NCI-H2081 treated with DMSO at 0.1 percent for 48 hours (cell line): ENCODE measurements around the gene ERN1.

ENCODE experiments used
- DNase-seq: peaks from one replicate; lab custom pipeline; 2025; lab: John Stamatoyannopoulos, UW

Gene ERN1

DNA sequence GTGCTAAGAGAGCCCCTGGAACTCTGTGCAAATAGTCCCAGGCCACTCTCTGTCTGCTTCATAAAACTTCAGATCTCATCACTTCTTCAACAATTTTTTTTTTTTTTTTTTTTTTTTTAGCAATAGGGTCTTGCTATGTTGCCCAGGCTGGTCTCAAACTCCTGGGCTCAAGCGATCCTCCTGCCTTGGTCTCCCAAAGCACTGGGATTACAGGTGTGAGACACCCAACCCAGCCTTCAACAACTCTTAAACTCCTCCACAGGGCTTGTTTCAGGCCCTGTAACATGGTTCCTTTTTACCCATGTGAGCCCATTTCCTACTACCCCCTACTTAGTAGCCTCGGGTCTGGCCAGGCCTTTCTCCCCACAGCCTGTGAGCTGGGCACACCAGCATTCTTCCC, 70.2 kb downstream of the ERN1 start:
- DNase-seq, result no peak

- DNase-seq, result no peak
Measured at GRCh38 chr17:64058621-64059020, 71.3 kb downstream of the ERN1 start.

GRCh38 chr17:64057701-64058263, 72.2 kb downstream of the ERN1 start:
- DNase-seq, result no peak

DNA sequence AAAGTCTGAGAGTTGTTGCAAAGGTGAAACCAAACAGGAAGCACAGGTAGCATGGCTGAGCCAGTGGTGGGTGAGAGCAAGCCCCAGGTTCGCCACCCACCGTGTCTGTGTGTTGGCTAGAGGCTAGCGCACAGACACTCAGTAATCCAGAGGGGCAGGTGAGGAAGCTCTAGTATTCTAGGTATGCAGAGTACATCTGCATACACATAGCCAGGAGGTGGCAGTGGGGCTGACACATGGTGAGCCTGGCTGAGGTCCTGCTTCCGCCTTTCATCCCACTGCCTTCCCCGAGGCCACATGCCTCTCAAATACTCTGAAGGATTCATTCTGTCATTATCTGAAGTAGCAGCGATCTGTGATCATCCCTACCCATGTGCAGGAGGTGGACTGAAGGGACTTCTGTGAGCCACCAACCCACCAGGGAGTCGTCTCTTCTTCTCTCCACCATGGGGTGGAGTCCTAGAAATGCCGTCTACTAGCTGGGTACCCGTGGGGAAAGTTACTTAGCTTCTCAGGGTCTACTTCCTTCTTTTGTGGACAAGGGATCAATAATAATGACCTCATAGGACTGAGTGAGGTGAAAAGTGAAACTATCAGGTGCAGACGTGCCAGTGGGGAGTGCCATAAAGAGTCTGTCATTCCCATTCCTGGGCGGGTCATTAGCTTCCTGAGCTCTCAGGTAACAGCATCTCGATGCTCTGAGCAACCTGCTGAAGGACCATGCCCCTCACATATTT, 73.5 kb downstream of the ERN1 start:
- no peak for DNase-seq

- DNase-seq, result no peak
Measured at GRCh38 chr17:64055183-64056142, 74.5 kb downstream of the ERN1 start.

- DNase-seq, result no peak
Measured at GRCh38 chr17:64054304-64054703, 75.6 kb downstream of the ERN1 start.

GRCh38 chr17:64053101-64053500, 76.8 kb downstream of the ERN1 start:
- DNase-seq, result no peak

DNA sequence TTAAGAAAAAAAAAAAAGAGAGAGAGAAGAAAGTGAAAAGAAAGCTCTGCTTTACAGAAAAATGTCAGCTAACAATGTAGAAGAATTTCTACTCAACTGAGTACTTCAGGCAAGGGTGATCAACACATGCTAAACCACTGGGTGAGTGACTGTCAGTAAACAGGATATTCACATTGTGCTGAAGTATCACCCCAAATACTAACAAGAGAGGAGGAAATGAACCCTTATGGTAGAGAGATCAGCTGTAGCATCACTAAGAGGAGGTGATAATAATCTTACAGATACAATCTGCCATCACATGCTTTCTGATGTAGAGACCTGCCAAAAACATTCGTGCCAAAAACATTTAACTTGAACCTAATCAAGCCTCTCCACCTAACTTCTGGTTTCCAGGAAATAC, 78.8 kb downstream of the ERN1 start:
- DNase-seq, result no peak

- no peak for DNase-seq
Measured at GRCh38 chr17:64048805-64049204, 81.1 kb downstream of the ERN1 start.

GRCh38 chr17:64045176-64045575, 84.8 kb downstream of the ERN1 start:
- DNase-seq, result no peak

- DNase-seq, result no peak
Measured at GRCh38 chr17:64042700-64043485, 87.1 kb downstream of the ERN1 start.

DNA sequence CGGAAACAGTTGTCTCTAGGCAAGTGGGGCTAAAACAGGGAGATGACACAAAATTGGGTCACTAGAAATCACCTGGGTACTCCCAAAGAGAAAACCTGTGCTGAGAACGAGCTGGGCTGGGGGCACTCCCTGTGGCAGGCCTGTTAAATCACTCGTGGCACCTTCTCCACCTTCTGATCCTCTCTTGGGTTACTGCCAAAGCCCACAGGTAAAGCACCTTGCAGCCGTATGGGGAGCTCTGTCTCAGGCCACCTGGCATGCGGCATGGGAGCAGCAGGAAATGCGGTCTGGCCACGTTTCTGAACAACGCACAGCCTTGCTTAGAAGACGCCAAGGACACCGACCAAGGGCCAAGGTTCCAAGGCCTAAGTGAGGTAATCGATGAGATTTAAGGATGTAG, 88.0 kb downstream of the ERN1 start:
- no peak for DNase-seq

DNA sequence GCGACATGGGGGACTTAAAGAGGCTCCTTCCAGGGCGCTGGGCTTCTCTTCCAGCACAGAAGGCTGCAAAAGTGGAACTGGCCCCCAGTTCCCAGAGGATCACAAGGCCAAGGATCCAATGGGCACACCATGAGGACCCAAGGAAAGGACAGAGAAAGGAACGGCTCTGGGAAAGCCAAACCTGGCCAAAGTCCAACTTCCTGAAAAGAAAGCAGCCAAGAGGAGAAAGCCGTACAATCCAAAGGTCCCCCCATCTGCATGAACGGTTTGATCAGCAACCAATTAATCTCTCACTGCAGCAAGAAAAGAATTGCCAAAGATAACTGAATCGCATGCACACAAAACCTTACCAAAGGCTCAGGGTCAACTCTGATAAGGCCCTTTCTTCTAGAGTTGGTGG, 89.7 kb downstream of the ERN1 start:
- DNase-seq, result no peak

DNA sequence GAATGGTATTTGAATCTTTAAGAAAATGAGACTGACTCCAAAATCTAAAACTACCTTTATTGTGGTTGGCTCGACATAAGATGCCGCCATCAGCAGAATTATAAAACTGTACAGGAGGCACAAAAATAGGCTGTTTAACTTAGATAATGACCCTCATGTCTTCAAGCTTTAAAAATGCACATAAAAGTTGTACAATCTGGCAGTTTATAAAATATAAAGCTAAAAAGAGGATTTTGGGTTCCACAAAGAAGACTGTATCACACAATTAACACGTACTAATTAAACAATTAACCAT, 90.9 kb downstream of the ERN1 start:
- DNase-seq, result no peak

DNA sequence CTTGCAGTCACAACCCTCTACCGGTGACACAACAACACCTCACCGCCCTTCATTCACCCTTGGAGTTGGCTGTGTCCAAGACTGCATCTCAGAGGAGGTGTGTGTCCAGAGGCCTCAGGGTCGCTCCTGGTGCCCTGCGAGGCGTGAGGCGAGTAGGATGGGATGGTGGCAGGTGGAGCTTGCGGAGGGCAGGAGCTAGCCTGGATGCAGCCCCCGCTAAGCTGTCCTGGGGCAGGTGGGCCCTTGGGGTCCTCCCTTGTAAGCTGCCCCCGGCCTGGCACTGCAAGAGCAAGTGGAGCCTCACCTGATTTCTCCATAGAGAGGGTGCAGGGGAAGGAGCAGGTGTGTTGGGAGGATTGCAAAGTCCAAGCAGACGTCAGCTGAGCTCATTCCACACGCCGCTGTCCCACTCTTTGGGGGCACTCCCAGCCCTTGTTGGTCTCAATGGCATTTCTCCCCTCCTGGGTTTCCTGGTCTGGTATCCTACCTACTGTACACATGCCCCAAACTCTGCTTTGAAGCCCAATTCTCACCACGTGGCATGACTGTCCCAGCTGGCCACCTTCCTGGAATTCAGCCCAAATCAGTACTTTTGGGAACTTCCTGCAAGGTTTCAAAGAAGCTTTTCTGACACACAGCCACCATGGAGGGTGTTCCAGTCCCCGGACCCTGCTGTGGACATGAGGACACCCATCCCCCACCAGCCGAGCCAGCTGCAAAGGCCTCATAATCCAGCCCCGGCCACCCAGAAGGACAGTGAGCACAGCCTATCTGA, 91.4 kb downstream of the ERN1 start:
- no peak for DNase-seq

- no peak for DNase-seq
Measured at GRCh38 chr17:64037802-64038201, 92.1 kb downstream of the ERN1 start.

DNA sequence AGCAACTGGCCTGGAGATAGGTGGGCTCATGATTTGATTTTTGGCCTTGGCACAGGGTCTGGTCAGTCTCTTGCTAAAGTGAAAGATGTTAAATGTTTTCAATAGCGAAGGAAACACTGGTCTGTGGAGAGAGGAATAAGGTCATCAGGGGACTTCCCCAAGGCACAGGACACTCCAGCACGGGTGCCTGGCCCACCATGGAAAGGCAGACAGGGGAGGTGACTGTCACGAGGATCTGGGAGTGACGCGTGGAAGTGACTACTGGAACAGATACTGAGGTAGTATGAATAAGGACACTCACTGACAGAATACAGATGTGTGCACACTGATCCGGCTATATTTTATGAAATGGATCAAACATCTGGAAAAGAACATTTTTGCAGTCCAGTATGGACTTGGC, 92.8 kb downstream of the ERN1 start:
- DNase-seq, result no peak

DNA sequence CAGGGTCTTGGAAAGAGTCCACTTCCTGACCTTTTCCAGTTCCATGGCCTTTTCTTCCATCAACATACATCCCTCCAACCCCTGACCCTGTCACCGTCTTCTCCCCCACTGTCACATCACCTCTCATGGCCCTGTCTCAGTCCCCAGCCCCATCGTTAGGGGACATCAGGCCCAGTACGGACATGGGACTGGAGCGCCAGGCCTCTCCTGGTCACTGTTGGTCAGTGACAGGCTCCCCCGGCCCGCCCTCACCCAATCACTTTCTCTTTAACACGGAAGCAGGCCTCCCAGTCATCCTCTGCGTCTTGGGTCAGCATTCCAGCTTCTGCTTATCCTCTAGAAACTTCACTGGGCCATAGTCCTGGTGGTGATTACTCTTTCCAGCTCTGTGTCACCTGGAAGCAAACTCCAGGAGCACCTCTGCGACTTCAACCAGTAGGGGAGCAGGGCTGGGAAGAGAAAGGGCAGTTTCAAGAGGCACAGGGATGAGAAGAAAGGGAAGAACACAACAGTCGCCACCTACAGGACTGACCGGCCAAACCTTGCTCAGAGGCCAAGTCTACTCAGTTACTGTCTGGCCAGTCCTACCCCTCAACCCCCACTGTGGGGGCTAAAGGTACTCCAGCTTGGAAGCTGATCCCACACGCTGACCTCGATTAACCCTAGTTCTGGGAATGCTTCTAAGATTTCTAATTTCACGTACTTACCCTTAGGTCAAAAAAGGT, 93.6 kb downstream of the ERN1 start:
- no peak for DNase-seq

GRCh38 chr17:64032081-64032480, 97.9 kb downstream of the ERN1 start:
- DNase-seq, result no peak

- no peak for DNase-seq
Measured at GRCh38 chr17:64028874-64029464, 101.0 kb downstream of the ERN1 start.
